HG03135 (cell line): ENCODE results near the gene GNPTAB.

ENCODE experiments used
- ATAC-seq: cut with Tn5 transposase; IDR thresholded peaks from one replicate; pipeline ENCODE4 v1.9.1; 2021; ENCODE audit warnings: mild to moderate bottlenecking, moderate library complexity; ENCODE audit not compliant: unreplicated experiment

Gene GNPTAB

DNA sequence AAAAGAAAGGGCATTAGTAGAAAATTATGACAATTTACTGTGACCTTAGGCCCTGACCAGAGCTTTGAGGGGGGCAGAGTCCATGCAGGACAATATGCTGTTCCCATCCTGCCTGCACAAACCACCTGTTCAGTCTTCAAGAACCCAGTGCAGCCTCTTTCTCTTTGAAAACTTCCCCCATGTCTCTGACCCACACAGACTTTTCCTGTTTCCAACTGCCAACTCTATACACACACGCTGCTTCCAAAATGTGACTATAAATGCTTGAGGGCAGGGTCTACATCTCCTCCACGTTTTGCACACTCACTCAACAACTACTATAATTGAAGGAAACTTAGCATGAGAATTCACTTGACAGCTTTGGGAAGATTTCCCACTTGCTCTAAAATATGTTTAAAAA lies 54.9 kb downstream of the GNPTAB start:
- ATAC-seq, result no peak

DNA sequence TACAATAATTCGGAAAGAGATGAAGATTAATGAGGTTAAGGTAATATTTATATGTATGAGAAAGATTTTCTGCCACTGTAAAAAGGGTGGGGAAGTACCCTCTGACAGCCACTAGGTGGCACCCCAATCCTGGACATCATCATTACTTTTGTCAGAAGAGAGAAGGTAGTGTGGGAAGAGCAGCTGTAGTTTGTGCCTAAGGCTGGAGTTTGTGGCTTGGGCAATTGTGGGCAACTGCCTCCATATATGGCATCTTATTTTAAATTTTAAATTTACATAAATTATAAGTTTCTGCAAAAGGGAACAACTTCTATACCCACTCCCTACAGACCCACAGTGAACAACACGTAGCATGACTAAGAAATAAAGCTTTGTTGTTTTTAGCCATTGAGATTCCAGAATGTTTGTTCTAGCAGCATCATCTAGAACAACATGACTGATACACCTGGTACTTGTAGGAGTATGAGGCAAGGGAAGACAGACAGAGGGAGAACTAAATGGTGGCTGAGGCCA lies 57.1 kb downstream of the GNPTAB start:
- ATAC-seq, result peak; percentile 62

DNA sequence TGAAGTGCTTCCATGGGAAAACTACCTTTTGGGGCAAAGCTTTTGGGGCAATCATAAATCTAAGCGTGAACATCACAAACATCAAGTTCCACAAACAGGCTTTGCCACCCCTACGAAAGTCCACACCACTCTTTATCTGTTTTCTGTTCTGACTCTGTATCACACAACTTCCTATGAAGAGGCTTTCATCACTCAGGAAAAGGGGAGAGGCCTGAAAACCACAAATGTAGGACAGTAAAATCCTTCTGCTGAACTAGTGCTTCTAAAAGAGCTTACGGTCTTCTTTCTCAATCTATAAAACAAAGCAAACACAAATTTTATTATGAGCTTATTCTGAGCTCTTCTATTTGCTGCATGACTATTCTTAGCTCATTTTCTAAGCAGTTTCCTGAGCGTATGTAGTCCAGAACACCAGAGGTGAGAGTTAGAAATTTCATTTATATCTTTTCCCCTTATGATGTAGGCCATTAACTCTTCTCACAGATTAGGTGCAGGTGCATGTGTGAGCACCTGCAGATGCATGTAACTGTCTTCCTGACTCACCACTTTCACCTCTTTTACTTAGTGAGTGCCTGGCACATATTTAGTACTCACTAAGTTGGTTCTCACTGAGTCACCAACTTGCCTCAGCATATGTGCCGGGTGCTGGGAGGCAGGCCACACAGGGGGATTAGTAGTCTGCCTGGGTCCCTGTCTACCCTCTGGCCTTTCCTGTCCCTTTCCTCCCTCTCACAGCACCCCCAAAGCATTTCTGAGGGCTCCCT lies 58.6 kb downstream of the GNPTAB start:
- no peak for ATAC-seq

GRCh38 chr12:101769865-101770264 lies 60.9 kb downstream of the GNPTAB start:
- ATAC-seq, result no peak

DNA sequence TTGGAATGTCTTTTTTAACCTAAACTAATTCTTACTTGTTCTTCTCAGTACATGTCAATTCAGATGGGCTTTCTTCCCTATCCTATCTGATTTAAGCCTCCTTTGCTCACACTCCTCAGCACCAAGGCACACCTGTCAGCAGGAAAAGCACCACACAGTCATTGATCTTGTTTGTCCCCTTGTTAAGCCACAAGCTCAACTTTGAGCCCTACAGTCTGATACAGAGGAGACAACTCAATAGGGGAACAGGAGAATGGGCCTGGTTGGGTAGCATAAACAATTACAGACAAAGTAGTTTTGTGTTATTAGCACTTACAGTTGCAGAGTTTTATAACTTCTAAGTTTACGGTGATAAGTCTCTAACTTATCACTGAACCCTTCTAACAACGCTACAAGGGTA lies 62.0 kb downstream of the GNPTAB start:
- ATAC-seq, result no peak

- ATAC-seq, result no peak
These were observed 63.2 kb downstream of the GNPTAB start for GRCh38 chr12:101767537-101767936.

GRCh38 chr12:101764051-101764792 lies 66.5 kb downstream of the GNPTAB start:
- no peak for ATAC-seq

DNA sequence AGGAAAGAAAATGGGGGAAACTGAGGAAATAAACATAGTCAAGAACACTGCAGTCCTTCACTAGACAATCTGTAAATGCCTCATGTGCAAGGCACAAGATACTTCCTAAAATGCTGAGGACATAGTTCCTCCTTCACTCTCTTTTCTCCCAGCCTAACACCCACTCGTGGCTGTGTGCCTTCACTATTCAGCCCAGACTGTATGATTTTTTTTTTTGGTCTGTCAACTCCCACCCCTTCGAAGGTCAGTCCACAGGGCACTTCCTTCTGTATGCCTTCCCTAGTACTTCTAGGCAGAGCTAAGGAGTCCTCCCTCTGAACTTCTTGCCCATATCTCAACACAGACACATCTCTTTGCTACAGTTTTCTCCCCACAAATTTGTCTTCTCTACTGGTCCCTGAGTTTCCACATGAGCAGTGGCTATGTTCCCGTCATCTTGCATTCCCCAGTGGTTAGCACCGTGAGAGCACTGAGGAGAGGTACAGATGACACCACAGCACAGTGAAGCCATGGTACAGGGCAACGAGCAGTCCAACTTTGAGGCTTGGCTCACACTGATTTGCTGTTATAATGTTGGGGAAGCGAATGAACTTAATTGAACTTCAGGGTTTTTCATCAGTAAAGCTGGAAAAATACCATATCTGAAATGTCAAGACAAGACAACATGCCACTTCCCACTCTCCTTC lies 67.4 kb downstream of the GNPTAB start:
- ATAC-seq, result no peak

DNA sequence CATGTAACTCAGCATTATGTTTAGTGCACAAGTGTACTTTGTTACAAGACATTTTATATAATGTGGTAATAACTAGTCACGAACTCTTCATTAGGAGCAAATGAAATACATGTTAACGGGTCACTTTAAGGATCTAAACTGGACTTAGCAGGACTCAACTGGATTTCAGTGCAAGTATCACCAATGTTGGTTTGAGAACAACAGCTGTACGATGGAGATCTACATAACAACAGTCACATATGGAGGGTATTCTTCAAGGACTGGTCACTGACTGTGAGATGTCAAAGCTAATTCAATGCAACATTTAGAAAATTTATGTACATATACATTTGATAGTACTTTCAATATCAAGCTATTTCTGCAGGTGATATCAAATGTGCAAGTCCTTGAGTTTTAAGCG lies 69.0 kb downstream of the GNPTAB start:
- ATAC-seq, result no peak

- ATAC-seq, result no peak
These were observed 69.4 kb downstream of the GNPTAB start for GRCh38 chr12:101761350-101761749.

DNA sequence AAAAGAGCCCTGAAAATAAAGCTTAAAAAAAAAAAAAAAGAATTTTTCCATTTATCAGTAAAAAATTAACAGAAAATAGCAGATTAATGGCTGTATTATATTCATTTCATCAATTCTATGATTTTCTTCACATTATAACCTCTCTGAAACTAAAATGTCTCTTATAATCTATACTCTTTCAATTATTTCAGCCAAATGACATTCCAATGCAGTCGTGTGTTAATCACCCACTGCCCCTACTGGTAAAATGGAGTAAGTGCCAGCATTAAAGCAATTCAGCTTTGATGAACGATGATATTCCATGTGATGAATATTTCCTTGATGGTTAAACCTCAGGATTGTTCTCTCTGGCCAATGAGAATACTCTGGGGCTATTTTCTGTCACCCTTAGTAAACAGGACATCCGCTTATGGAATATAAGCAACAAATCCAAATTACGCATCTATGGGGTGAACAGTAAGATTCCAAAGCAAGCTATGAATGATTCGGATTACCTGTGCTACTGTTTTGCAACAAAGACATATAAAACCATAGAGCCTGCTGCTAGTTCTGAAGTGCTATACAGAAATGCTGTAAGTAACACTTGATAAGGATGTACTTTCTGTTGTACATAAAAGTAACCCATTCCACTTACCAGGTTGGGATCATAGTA lies 71.2 kb downstream of the GNPTAB start:
- ATAC-seq, result peak; percentile 65

- ATAC-seq, result no peak
These were observed 80.6 kb downstream of the GNPTAB start for GRCh38 chr12:101750152-101750551.

GRCh38 chr12:101749657-101750056 lies 81.1 kb downstream of the GNPTAB start:
- no peak for ATAC-seq

DNA sequence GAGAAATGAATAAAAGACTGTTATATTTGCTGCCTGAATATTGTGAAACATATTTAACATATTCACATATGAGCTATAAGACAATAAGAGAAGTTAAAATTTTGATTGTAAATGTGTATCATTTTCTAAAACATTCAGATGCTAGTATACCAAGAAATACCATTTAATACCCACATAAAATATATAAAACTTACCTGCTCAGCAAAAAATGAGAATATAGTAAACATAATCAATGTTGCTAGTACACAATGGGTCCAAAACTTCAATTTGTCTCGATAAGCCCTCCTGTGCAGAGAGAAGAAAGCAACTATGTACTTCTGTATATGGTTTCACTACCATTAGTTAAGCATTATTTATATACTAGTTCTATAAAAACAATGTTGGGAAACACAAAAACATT lies 81.9 kb downstream of the GNPTAB start:
- no peak for ATAC-seq

DNA sequence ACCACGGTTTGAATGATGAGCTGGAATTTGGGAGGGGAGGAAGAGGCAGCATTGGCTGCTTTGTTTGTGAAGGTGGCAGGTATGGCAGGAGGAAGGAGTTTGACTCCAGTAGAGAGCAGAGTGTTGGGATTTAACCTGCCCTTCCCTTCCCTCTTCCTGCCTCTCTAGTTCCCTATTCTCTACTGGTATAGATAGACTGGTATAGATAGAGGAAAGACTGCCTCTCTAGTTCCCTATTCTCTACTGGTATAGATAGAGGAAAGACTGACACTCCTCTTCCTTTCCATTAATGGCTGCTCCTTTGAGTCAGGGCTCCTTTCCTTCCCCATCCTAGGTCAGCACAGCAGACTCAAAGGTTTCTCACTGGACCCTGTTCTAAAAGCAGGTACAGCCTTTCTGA lies 83.1 kb downstream of the GNPTAB start:
- ATAC-seq, result no peak

DNA sequence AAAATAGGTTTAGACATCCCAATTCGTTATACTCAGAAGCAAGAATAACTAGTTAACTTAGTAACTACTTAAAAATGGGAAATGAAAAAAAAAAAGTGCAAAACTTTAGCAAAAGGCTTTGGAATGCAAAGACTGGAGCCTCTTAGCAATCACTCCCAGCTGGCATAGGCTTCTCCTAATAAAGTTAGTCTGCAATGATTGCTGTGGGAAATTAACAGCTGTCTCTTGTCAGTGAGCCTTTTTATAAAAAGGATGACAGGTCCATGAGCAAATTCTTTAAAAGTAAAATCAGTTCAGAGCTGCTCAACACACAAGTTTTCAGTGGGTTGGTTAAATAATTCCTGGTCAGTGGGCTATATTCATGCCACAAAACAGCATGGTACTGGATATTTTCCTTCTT lies 84.1 kb downstream of the GNPTAB start:
- ATAC-seq, result no peak

GRCh38 chr12:101746196-101746595 lies 84.6 kb downstream of the GNPTAB start:
- ATAC-seq, result no peak

- ATAC-seq, result no peak
These were observed 85.3 kb downstream of the GNPTAB start for GRCh38 chr12:101745481-101745880.

- peak; percentile 97 for ATAC-seq
These were observed 86.9 kb downstream of the GNPTAB start for GRCh38 chr12:101743724-101744472.

- ATAC-seq, result no peak
These were observed 87.5 kb downstream of the GNPTAB start for GRCh38 chr12:101743242-101743641.
